ENCODE measurements around the gene PRLH.

DNA sequence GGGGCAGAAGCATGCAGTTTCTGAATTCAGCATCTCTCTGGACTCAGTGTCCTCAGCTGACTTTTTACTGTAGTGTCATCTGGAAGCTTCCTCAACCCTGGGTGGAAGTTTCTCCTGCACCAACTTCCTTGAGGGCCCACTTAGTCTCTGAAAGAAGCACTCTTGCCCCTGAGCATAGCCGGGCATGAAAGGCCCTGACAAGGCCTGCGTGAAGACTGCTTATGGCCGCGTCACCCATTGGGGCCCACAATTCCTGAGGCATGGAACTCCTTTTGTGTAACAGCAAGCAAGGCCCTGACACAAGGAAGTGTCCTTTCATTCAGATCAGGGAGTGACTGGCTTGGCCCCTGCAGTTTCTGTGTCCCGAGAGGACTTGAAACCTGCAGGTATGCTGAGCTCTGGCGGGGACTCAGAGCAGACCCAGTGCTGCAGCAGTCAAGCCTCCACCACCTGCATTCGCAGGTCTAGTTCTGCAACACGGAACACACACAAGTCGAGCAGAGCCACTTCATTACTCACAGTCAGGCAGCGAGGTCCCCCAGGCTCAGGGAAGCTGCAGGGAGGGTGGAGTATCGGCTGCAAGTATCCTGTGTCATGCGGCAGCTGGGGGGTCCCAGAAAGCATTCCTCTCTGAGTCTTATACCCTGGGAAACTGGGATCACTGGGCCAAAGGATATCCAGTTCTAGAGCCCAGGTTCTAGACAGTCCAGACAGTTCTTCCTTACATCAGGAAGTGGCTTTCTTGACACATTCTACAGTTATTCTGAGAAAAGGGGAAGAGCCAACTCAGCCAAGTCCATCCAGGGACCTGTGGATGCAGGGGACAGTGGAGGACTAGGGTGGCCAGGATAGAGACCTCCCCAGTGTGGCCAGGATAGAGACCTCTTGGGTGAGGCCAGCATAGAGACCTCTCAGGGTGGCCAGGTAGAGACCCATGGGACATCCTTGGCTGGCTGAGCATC, 35.6 kb upstream of the PRLH start:
- TF ChIP-seq EP300 (IDR thresholded peaks at IDR 0.05) = no peak
- TF ChIP-seq, protein P1, sequence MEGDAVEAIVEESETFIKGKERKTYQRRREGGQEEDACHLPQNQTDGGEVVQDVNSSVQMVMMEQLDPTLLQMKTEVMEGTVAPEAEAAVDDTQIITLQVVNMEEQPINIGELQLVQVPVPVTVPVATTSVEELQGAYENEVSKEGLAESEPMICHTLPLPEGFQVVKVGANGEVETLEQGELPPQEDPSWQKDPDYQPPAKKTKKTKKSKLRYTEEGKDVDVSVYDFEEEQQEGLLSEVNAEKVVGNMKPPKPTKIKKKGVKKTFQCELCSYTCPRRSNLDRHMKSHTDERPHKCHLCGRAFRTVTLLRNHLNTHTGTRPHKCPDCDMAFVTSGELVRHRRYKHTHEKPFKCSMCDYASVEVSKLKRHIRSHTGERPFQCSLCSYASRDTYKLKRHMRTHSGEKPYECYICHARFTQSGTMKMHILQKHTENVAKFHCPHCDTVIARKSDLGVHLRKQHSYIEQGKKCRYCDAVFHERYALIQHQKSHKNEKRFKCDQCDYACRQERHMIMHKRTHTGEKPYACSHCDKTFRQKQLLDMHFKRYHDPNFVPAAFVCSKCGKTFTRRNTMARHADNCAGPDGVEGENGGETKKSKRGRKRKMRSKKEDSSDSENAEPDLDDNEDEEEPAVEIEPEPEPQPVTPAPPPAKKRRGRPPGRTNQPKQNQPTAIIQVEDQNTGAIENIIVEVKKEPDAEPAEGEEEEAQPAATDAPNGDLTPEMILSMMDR (IDR thresholded peaks at IDR 0.05) = no peak

All from gastroesophageal sphincter (tissue), 3 donors.